Keratinocyte (primary cell): Measurements from ENCODE around the gene SCTR.

ENCODE experiments used
- EZH2 ChIP-seq: IDR thresholded peaks from one replicate; pipeline ENCODE4 v1.6.1; 2012; ENCODE audit warnings: inconsistent platforms, mild to moderate bottlenecking, low read length, moderate library complexity
- TF ChIP-seq, protein P1 (sequence below), 3 experiments: IDR thresholded peaks in 1 of 3; conservative IDR thresholded peaks in 1 of 3; optimal IDR thresholded peaks in 1 of 3; 2 replicates in 2 of 3; 3 replicates in 1 of 3; pipeline versions ENCODE3 to v1.5.1; 2011; ENCODE audit warnings: low read length in 3 of 3, mild to moderate bottlenecking in 3 of 3, moderate library complexity in 2 of 3, control low read depth in 1 of 3, inconsistent platforms in 1 of 3; ENCODE audit not compliant: insufficient read depth in 2 of 3; ENCODE audit errors: extremely low read depth in 1 of 3

DNA sequence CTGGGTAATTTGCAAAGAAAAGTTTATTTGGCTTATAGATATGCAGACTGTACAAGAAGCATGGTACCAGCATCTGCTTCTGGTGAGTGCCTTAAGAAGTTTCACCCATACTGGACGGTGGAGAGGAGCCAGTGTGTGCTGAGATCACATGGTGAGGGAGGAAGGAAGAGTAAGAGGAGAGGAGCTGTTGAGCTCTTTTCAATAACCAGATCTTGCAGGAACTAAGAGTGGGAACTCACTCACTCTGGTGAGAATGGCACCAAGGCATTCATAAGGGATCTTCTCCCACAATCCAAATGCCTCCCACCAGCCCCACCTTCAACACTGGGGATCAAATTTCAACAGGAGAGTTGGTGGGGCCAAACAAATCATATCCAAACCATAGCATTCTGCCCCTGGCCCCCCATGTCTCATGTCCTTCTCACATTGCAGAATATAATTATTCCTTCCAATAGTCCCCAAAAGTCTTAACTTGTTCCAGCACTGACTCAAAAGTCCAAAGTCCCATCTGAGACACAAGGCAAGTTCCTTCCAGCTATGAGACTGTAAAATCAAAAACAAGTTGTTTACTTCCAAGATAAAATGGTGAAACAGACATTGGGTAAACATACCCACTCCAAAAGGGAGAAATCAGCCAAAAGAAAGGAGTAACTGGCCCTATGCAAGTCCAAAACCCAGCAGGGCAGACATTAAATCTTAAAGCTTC, 104.3 kb downstream of the SCTR start:
- TF ChIP-seq, protein P1, sequence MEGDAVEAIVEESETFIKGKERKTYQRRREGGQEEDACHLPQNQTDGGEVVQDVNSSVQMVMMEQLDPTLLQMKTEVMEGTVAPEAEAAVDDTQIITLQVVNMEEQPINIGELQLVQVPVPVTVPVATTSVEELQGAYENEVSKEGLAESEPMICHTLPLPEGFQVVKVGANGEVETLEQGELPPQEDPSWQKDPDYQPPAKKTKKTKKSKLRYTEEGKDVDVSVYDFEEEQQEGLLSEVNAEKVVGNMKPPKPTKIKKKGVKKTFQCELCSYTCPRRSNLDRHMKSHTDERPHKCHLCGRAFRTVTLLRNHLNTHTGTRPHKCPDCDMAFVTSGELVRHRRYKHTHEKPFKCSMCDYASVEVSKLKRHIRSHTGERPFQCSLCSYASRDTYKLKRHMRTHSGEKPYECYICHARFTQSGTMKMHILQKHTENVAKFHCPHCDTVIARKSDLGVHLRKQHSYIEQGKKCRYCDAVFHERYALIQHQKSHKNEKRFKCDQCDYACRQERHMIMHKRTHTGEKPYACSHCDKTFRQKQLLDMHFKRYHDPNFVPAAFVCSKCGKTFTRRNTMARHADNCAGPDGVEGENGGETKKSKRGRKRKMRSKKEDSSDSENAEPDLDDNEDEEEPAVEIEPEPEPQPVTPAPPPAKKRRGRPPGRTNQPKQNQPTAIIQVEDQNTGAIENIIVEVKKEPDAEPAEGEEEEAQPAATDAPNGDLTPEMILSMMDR (optimal IDR thresholded peaks at IDR 0.05 in 1 of 3, IDR thresholded peaks at IDR 0.05 in 1 of 3, conservative IDR thresholded peaks at IDR 0.05 in 1 of 3; ENCODE audit: extremely low read depth in 1 of 3, insufficient read depth in 2 of 3, low read length in 3 of 3), result no peak
- TF ChIP-seq EZH2, result no peak
